ENCODE measurements around the gene PTPN1.
"Not testable (repeated sequence)": the region's sequence is repeated elsewhere in the genome, so short reads cannot be mapped to it uniquely, and the experiment has no call there.

The PTPN1 gene

GRCh38 chr20:50597406-50597969 is 87.3 kb downstream of the PTPN1 start:
- no peak for ATAC-seq
- Mint-ChIP-seq H3K27ac (no peak overlapping the region), H3K27me3 (peaks cover 17% of the 10 kb centered on the region), H3K4me3 (peak overlapping the region; percentile 9), H3K9me3 (no peaks in the 10 kb centered on the region), H3K4me1 (peaks cover 52% of the 10 kb centered on the region), H3K36me3 (no peaks in the 10 kb centered on the region)

GRCh38 chr20:50598074-50598473 is 87.9 kb downstream of the PTPN1 start:
- Mint-ChIP-seq H3K27ac (no peak overlapping the region), H3K9me3 (no peaks in the 10 kb centered on the region), H3K4me1 (peaks cover 56% of the 10 kb centered on the region), H3K36me3 (no peaks in the 10 kb centered on the region), H3K27me3 (peaks cover 23% of the 10 kb centered on the region), H3K4me3 (no peak overlapping the region)
- ATAC-seq: no peak

GRCh38 chr20:50598768-50599167 is 88.6 kb downstream of the PTPN1 start:
- not testable (repeated sequence) for H3K4me3 Mint-ChIP-seq, H3K9me3 Mint-ChIP-seq, H3K36me3 Mint-ChIP-seq, H3K27ac Mint-ChIP-seq, ATAC-seq
- Mint-ChIP-seq H3K4me1 (peaks cover 59% of the 10 kb centered on the region), H3K27me3 (peaks cover 30% of the 10 kb centered on the region)

- Mint-ChIP-seq H3K36me3 (no peaks in the 10 kb centered on the region), H3K9me3 (no peaks in the 10 kb centered on the region), H3K27me3 (peaks cover 37% of the 10 kb centered on the region), H3K27ac (no peak overlapping the region), H3K4me3 (no peak overlapping the region), H3K4me1 (peaks cover 44% of the 10 kb centered on the region)
- no peak for ATAC-seq
Observed at GRCh38 chr20:50600281-50600895, 90.2 kb downstream of the PTPN1 start.

- Mint-ChIP-seq H3K4me3 (no peak overlapping the region), H3K9me3 (no peaks in the 10 kb centered on the region), H3K27ac (no peak overlapping the region), H3K4me1 (peaks cover 30% of the 10 kb centered on the region), H3K36me3 (no peaks in the 10 kb centered on the region), H3K27me3 (peaks cover 48% of the 10 kb centered on the region)
- ATAC-seq: no peak
Observed at GRCh38 chr20:50601511-50602431, 91.6 kb downstream of the PTPN1 start.

GRCh38 chr20:50602432-50603088 is 92.4 kb downstream of the PTPN1 start:
- ATAC-seq: no peak
- Mint-ChIP-seq H3K4me3 (no peak overlapping the region), H3K27ac (no peak overlapping the region), H3K9me3 (no peaks in the 10 kb centered on the region), H3K36me3 (no peaks in the 10 kb centered on the region), H3K4me1 (peaks cover 23% of the 10 kb centered on the region), H3K27me3 (peaks cover 55% of the 10 kb centered on the region)

- no peaks in the 10 kb centered on the region for H3K36me3 Mint-ChIP-seq
- no peak overlapping the region for H3K27ac Mint-ChIP-seq
- peaks cover 21% of the 10 kb centered on the region for H3K4me1 Mint-ChIP-seq
- no peak overlapping the region for H3K4me3 Mint-ChIP-seq
- peaks cover 62% of the 10 kb centered on the region for H3K27me3 Mint-ChIP-seq
- ATAC-seq: no peak
- no peaks in the 10 kb centered on the region for H3K9me3 Mint-ChIP-seq
Observed at GRCh38 chr20:50604451-50604850, 94.3 kb downstream of the PTPN1 start.

- Mint-ChIP-seq H3K4me3 (no peak overlapping the region), H3K27me3 (peaks cover 63% of the 10 kb centered on the region), H3K4me1 (peaks cover 16% of the 10 kb centered on the region), H3K9me3 (no peaks in the 10 kb centered on the region), H3K36me3 (no peaks in the 10 kb centered on the region), H3K27ac (no peak overlapping the region)
- ATAC-seq: no peak
Observed at GRCh38 chr20:50605136-50605535, 95.0 kb downstream of the PTPN1 start.

GRCh38 chr20:50607436-50607835 is 97.3 kb downstream of the PTPN1 start:
- Mint-ChIP-seq H3K27ac (no peak overlapping the region), H3K27me3 (peaks cover 63% of the 10 kb centered on the region)

GRCh38 chr20:50607850-50608749 is 97.9 kb downstream of the PTPN1 start:
- H3K4me1 Mint-ChIP-seq: peaks cover 2% of the 10 kb centered on the region
- peaks cover 57% of the 10 kb centered on the region for H3K27me3 Mint-ChIP-seq
- no peak overlapping the region for H3K4me3 Mint-ChIP-seq
- H3K36me3 Mint-ChIP-seq: no peaks in the 10 kb centered on the region
- no peaks in the 10 kb centered on the region for H3K9me3 Mint-ChIP-seq
- no peak overlapping the region for H3K27ac Mint-ChIP-seq
- peak; percentile 17 for ATAC-seq

More at GRCh38 chr20:50607436-50607835, 97.3 kb downstream of the PTPN1 start:
- Mint-ChIP-seq H3K4me3 (no peak overlapping the region), H3K4me1 (peaks cover 7% of the 10 kb centered on the region), H3K9me3 (no peaks in the 10 kb centered on the region), H3K36me3 (no peaks in the 10 kb centered on the region)
- ATAC-seq: no peak

GRCh38 chr20:50608750-50609104 is 98.5 kb downstream of the PTPN1 start:
- no peaks in the 10 kb centered on the region for H3K4me1 Mint-ChIP-seq
- H3K36me3 Mint-ChIP-seq: no peaks in the 10 kb centered on the region
- no peaks in the 10 kb centered on the region for H3K9me3 Mint-ChIP-seq
- ATAC-seq: peak; percentile 5
- no peak overlapping the region for H3K4me3 Mint-ChIP-seq
- H3K27me3 Mint-ChIP-seq: peaks cover 51% of the 10 kb centered on the region
- no peak overlapping the region for H3K27ac Mint-ChIP-seq

- Mint-ChIP-seq H3K36me3 (no peaks in the 10 kb centered on the region), H3K4me3 (no peak overlapping the region), H3K27ac (no peak overlapping the region), H3K4me1 (no peaks in the 10 kb centered on the region), H3K27me3 (peaks cover 43% of the 10 kb centered on the region), H3K9me3 (no peaks in the 10 kb centered on the region)
- ATAC-seq: no peak
Observed at GRCh38 chr20:50609438-50609989, 99.3 kb downstream of the PTPN1 start.

GRCh38 chr20:50610212-50610718 is 100.1 kb downstream of the PTPN1 start:
- no peaks in the 10 kb centered on the region for H3K4me1 Mint-ChIP-seq
- H3K9me3 Mint-ChIP-seq: no peaks in the 10 kb centered on the region
- no peaks in the 10 kb centered on the region for H3K36me3 Mint-ChIP-seq
- H3K4me3 Mint-ChIP-seq: no peak overlapping the region
- peaks cover 43% of the 10 kb centered on the region for H3K27me3 Mint-ChIP-seq
- no peak overlapping the region for H3K27ac Mint-ChIP-seq
- ATAC-seq: no peak

GRCh38 chr20:50611128-50611810 is 101.1 kb downstream of the PTPN1 start:
- Mint-ChIP-seq H3K27me3 (peaks cover 37% of the 10 kb centered on the region), H3K36me3 (no peaks in the 10 kb centered on the region), H3K4me3 (no peak overlapping the region), H3K9me3 (no peaks in the 10 kb centered on the region), H3K27ac (no peak overlapping the region), H3K4me1 (no peaks in the 10 kb centered on the region)
- ATAC-seq: no peak
